Left colon (tissue), 2 donors: ENCODE measurements around the gene SLC66A2. TPM values are rescaled to one million over a fixed set of nuclear protein-coding genes. Genes with fewer than 3 reads are reported as not detected.
"Not testable (repeated sequence)": the region's sequence is repeated elsewhere in the genome, so short reads cannot be mapped to it uniquely, and the experiment has no call there.

Source experiments
- ATAC-seq: fragments of 200-7000 bp; cut with Tn5 transposase; one replicate; pipeline ENCODE4 v1.9.1; 2020; ENCODE audit warnings: mild to moderate bottlenecking, moderate library complexity
- DNase-seq, 2 donors: peaks; one replicate each; pipeline ENCODE4 v3.0.0-alpha.2; 2020
- intact Hi-C, 2 donors: fragments of 100-400 bp; cut with DNase I in 1 of 2; cut with micrococcal nuclease in 1 of 2; formaldehyde crosslinking; loops; one replicate each; pipeline versions ENCODE4 v1.11.2 to v1.14.0; 2022; cut with DNase I, micrococcal nuclease
- total RNA-seq, 2 donors: library from RNA; stranded (reverse); fragmentation: NEBNext Ultra II Directional; extraction: Animal tissue kit (Norgen Biotek cat#: 25700); gene quantifications; one replicate each; pipeline ENCODE4 v1.2.1, GENCODE V29; 2021
- donor health status: DM: no; HTN: no; CAD: no.
- donor health status: DM: yes; HTN: yes; CAD: no.

The SLC66A2 gene
- total RNA-seq, 2 donors from 2014 or later = 59.4 to 119 TPM

- intact Hi-C loops = no loop called here
- ATAC-seq (no peak), DNase-seq (no peak)
Observed at GRCh38 chr18:79867666-79868065, 83.8 kb downstream of the SLC66A2 start.

- intact Hi-C loops = no loop called here
- DNase-seq (no peak), ATAC-seq (no peak)
Observed at GRCh38 chr18:79866889-79867574, 84.4 kb downstream of the SLC66A2 start.

GRCh38 chr18:79865951-79866350, 85.5 kb downstream of the SLC66A2 start:
- ATAC-seq, DNase-seq, intact Hi-C loops: not testable (repeated sequence)

GRCh38 chr18:79864955-79865354, 86.5 kb downstream of the SLC66A2 start:
- DNase-seq, intact Hi-C loops, ATAC-seq: not testable (repeated sequence)

- no peak for DNase-seq
- intact Hi-C loops = no loop called here
Observed at GRCh38 chr18:79864006-79864725, 87.3 kb downstream of the SLC66A2 start.

GRCh38 chr18:79863161-79864005, 88.1 kb downstream of the SLC66A2 start:
- DNase-seq (no peak), ATAC-seq (no peak)
- intact Hi-C loops = no loop called here

More at GRCh38 chr18:79864006-79864725, 87.3 kb downstream of the SLC66A2 start:
- no peak for ATAC-seq

- DNase-seq = no peak
- intact Hi-C loops = no loop called here
Observed at GRCh38 chr18:79862562-79862961, 88.9 kb downstream of the SLC66A2 start.

GRCh38 chr18:79861687-79862086, 89.8 kb downstream of the SLC66A2 start:
- ATAC-seq (no peak), DNase-seq (no peak)
- intact Hi-C loops = no loop called here

More at GRCh38 chr18:79862562-79862961, 88.9 kb downstream of the SLC66A2 start:
- ATAC-seq = no peak

- ATAC-seq = no peak
- DNase-seq = no peak
- intact Hi-C loops = no loop called here
Observed at GRCh38 chr18:79859314-79859713, 92.1 kb downstream of the SLC66A2 start.

- ATAC-seq (no peak), DNase-seq (no peak)
- intact Hi-C loops = no loop called here
Observed at GRCh38 chr18:79857082-79857671, 94.3 kb downstream of the SLC66A2 start.

GRCh38 chr18:79856119-79857007, 95.1 kb downstream of the SLC66A2 start:
- no peak for ATAC-seq
- DNase-seq = no peak
- intact Hi-C loops = no loop called here

GRCh38 chr18:79855147-79855933, 96.1 kb downstream of the SLC66A2 start:
- DNase-seq = no peak
- intact Hi-C loops = no loop called here
- no peak for ATAC-seq

GRCh38 chr18:79853993-79854364, 97.5 kb downstream of the SLC66A2 start:
- no peak for DNase-seq
- intact Hi-C loops = no loop called here
- ATAC-seq = no peak

- no peak for DNase-seq
- ATAC-seq = no peak
- intact Hi-C loops = no loop called here
Observed at GRCh38 chr18:79853303-79853992, 98.0 kb downstream of the SLC66A2 start.

GRCh38 chr18:79852561-79853302, 98.7 kb downstream of the SLC66A2 start:
- intact Hi-C loops = no loop called here
- no peak for DNase-seq
- ATAC-seq = no peak
